ENCODE results near the gene ATXN7L2.

DNA sequence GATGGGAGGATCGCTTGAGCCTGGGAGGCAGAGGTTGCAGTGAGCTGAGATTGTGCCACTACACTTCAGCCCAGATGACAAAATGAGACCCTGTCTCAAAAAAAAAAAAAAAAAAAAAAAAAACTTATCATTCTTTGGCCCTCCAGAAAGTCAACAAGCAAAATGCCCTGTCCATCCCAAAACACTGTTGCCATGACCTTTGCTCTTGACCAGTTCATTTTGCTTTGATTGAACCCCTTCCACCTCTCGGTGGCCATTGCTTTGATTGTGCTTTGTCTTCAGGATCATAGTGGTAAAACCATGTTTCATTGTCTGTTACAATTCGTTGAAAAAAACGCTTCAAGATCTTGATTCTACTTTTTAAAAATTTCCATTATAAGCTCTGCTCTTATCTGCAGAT, 25.9 kb upstream of the ATXN7L2 start:
- TF ChIP-seq CTCF (IDR thresholded peaks at IDR 0.05) = no peak
- no peak for TF ChIP-seq POLR2A (IDR thresholded peaks at IDR 0.05)
